K562 (cell line): ENCODE data around the gene CHCHD1. TPM values are rescaled to one million over a fixed set of nuclear protein-coding genes. Genes with fewer than 3 reads are reported as not detected.
A peak's percentile ranks its signal among the peaks of the same experiment; 100 is the strongest.

Experiments
- CLOCK ChIP-seq: fragments of 250-450 bp; sonication (Bioruptor Pico); IDR thresholded peaks from 2 replicates; pipeline ENCODE4 v1.4.0; 2020; ENCODE audit warnings: mild to moderate bottlenecking, moderate library complexity, borderline replicate concordance
- ESRRA ChIP-seq: fragments of 450-650 bp; IDR thresholded peaks from 2 replicates; pipeline ENCODE4 v1.6.1; 2014; ENCODE audit warnings: low read depth, mild to moderate bottlenecking, moderate library complexity, borderline replicate concordance
- HLTF ChIP-seq: fragments of 450-650 bp; IDR thresholded peaks from 2 replicates; pipeline ENCODE4 v1.6.1; 2016
- KLF13 ChIP-seq: fragments of 450-650 bp; IDR thresholded peaks from 2 replicates; pipeline ENCODE4 v1.6.1; 2016; ENCODE audit warnings: missing genetic modification characterization, low read depth, mild to moderate bottlenecking, missing compliant biosample characterization, moderate library complexity, borderline replicate concordance
- MAFG ChIP-seq: fragments of 450-650 bp; conservative IDR thresholded peaks from 2 replicates; pipeline ENCODE4 v1.6.1; 2016; ENCODE audit warnings: missing genetic modification characterization, missing compliant biosample characterization
- MAFK ChIP-seq: IDR thresholded peaks from 2 replicates; pipeline ENCODE4 v1.6.1; 2011; ENCODE audit warnings: low read length, improper control_type of control experiment
- MYC ChIP-seq, 2 experiments: fragments of 250-450 bp in 1 of 2; sonication (Bioruptor Pico) in 1 of 2; IDR thresholded peaks; 2 replicates each; pipeline versions ENCODE4 v1.5.1 to v1.6.1; 2012 to 2021; ENCODE audit warnings: low read depth in 2 of 2, borderline replicate concordance in 1 of 2, improper control_type of control experiment in 1 of 2, low read length in 1 of 2, mild to moderate bottlenecking in 1 of 2, moderate library complexity in 1 of 2
- NCOA1 ChIP-seq: fragments of 450-650 bp; IDR thresholded peaks from 2 replicates; pipeline ENCODE4 v1.6.1; 2016; ENCODE audit warnings: low read depth
- NFE2 ChIP-seq: IDR thresholded peaks from 2 replicates; pipeline ENCODE4 v1.6.1; 2014; ENCODE audit warnings: antibody characterized with exemption, low read depth
- TARDBP ChIP-seq: fragments of 450-650 bp; IDR thresholded peaks from 2 replicates; pipeline ENCODE4 v1.6.1; 2016
- U2AF2 ChIP-seq: fragments of 200-400 bp; formaldehyde crosslinking; optimal IDR thresholded peaks from 2 replicates; pipeline ENCODE3; 2017; ENCODE audit warnings: low read depth, mild to moderate bottlenecking, low read length
- ZC3H4 ChIP-seq: sonication (generic); formaldehyde crosslinking; IDR thresholded peaks from 2 replicates; pipeline ENCODE4 v1.9.0; 2021; ENCODE audit warnings: missing genetic modification reagents, borderline replicate concordance
- ZNF586 ChIP-seq: fragments of 450-650 bp; formaldehyde crosslinking; conservative IDR thresholded peaks from 2 replicates; pipeline ENCODE4 v1.4.0; 2020; ENCODE audit warnings: mild to moderate bottlenecking, moderate library complexity
- polyA plus RNA-seq, 8 experiments: library from polyadenylated mRNA; depleted of rRNA in 4 of 8; stranded (reverse) in 5 of 8; unstranded in 3 of 8; fragments of >200 nt; fragmentation: Nextera tagmentation in 2 of 8; fragmentation: Illumina TruSeq in 1 of 8; extraction: Ambion mirVana in 2 of 8; extraction: Trizol in 1 of 8; gene quantifications; 2 replicates each; pipeline versions ENCODE4 v1.2.1 to v1.2.3, GENCODE V29; 2011 to 2014; ENCODE audit warnings: inconsistent platforms in 1 of 8, missing spikeins in 1 of 8
- total RNA-seq, 7 experiments: library from RNA; depleted of rRNA in 6 of 7; stranded (reverse); fragments of >200 nt in 6 of 7; fragmentation: Illumina TruSeq in 2 of 7; extraction: Trizol in 2 of 7; gene quantifications; 2 replicates each; pipeline versions ENCODE4 v1.2.1 to v1.2.3, GENCODE V29; 2011 to 2021; ENCODE audit warnings: low replicate concordance in 1 of 7
- TF ChIP-seq, protein P1 (sequence below): sonication (generic); formaldehyde crosslinking; IDR thresholded peaks from 2 replicates; pipeline ENCODE4 v1.4.0; 2020; ENCODE audit warnings: mild to moderate bottlenecking, missing genetic modification reagents
- TF ChIP-seq, protein P2 (sequence below), 2 experiments: fragments of 450-650 bp; formaldehyde crosslinking in 1 of 2; IDR thresholded peaks; 2 replicates each; pipeline versions ENCODE4 v1.4.0 to v1.6.1; 2014 to 2020; ENCODE audit warnings: mild to moderate bottlenecking in 2 of 2, borderline replicate concordance in 1 of 2, low read depth in 1 of 2

CHCHD1 gene
- total and polyA plus RNA-seq, 9 of the 15 experiments (the other 6 are each of a cell fraction or from before 2014, with no cell fraction given): 52.9 to 126 (median 83.4) TPM

DNA sequence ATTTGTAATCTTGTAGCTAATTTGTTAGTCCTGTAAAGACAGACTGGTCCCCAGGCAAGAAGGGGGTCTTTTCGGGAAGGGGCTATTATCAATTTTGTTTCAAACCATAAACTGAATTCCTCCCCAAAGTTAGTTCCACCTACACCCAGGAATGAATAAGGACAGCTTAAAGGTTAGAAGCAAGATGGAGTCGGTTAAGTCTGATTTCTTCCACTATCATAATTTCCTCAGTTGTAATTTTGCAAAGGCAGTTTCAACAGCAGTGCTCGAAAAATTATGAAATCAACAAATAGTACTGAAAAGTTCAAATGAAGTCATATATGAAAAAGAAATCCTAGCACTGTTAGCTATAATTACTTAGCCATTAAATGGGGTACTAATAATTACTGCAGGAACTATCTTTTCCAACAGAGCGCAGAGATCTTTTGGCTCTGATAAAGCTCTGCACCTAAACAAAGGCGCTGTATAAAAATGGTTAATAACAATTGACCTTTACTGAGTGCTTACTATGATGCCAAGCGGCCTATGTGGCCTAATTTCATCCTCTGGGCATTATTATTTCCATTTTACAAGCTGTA, 38.4 kb upstream of the CHCHD1 start (continued):
- TF ChIP-seq MAFK (no peak), KLF13 (peak; percentile 88), NFE2 (no peak), NCOA1 (no peak), CLOCK (CRISPR knock-in tag) (peak; percentile 90), ESRRA (no peak), ZC3H4 (CRISPR knock-in tag) (no peak), U2AF2 (no peak), TARDBP (no peak), ZNF586 (CRISPR knock-in tag) (peak; percentile 95), MAFG (tag) (0 out of 2 replicates have a peak, but pooled peaks have one; percentile 22), MYC (IDR thresholded peaks at IDR 0.05; ENCODE audit: low read depth, low read length) (no peak), MYC (CRISPR knock-in tag; IDR thresholded peaks at IDR 0.05; ENCODE audit: borderline replicate concordance, low read depth) (peak; percentile 94), HLTF (no peak)
- TF ChIP-seq, protein P1, sequence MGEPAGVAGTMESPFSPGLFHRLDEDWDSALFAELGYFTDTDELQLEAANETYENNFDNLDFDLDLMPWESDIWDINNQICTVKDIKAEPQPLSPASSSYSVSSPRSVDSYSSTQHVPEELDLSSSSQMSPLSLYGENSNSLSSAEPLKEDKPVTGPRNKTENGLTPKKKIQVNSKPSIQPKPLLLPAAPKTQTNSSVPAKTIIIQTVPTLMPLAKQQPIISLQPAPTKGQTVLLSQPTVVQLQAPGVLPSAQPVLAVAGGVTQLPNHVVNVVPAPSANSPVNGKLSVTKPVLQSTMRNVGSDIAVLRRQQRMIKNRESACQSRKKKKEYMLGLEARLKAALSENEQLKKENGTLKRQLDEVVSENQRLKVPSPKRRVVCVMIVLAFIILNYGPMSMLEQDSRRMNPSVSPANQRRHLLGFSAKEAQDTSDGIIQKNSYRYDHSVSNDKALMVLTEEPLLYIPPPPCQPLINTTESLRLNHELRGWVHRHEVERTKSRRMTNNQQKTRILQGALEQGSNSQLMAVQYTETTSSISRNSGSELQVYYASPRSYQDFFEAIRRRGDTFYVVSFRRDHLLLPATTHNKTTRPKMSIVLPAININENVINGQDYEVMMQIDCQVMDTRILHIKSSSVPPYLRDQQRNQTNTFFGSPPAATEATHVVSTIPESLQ: 0 out of 2 replicates have a peak, but pooled peaks have one; percentile 77
- TF ChIP-seq, protein P2, sequence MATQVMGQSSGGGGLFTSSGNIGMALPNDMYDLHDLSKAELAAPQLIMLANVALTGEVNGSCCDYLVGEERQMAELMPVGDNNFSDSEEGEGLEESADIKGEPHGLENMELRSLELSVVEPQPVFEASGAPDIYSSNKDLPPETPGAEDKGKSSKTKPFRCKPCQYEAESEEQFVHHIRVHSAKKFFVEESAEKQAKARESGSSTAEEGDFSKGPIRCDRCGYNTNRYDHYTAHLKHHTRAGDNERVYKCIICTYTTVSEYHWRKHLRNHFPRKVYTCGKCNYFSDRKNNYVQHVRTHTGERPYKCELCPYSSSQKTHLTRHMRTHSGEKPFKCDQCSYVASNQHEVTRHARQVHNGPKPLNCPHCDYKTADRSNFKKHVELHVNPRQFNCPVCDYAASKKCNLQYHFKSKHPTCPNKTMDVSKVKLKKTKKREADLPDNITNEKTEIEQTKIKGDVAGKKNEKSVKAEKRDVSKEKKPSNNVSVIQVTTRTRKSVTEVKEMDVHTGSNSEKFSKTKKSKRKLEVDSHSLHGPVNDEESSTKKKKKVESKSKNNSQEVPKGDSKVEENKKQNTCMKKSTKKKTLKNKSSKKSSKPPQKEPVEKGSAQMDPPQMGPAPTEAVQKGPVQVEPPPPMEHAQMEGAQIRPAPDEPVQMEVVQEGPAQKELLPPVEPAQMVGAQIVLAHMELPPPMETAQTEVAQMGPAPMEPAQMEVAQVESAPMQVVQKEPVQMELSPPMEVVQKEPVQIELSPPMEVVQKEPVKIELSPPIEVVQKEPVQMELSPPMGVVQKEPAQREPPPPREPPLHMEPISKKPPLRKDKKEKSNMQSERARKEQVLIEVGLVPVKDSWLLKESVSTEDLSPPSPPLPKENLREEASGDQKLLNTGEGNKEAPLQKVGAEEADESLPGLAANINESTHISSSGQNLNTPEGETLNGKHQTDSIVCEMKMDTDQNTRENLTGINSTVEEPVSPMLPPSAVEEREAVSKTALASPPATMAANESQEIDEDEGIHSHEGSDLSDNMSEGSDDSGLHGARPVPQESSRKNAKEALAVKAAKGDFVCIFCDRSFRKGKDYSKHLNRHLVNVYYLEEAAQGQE (IDR thresholded peaks at IDR 0.05; ENCODE audit: borderline replicate concordance): no peak
- TF ChIP-seq, protein P2 (CRISPR knock-in tag; IDR thresholded peaks at IDR 0.05; ENCODE audit: low read depth): peak; percentile 85; the same call in 1 of the 2 replicates
